Mucosa of stomach (tissue), 1 donor: ENCODE data around the gene CTNND2.

Source experiments
- H3K27me3 ChIP-seq: one replicate; pipeline ENCODE4 v1.7.0; 2013; ENCODE audit warnings: mild to moderate bottlenecking, low read length; ENCODE audit not compliant: control insufficient read depth, insufficient read depth
- H3K36me3 ChIP-seq: one replicate; pipeline ENCODE4 v1.7.0; 2013; ENCODE audit warnings: low read length; ENCODE audit not compliant: control insufficient read depth, insufficient read depth
- H3K4me1 ChIP-seq: one replicate; pipeline ENCODE4 v1.7.0; 2013; ENCODE audit warnings: mild to moderate bottlenecking, low read length; ENCODE audit not compliant: control insufficient read depth, insufficient read depth
- H3K4me3 ChIP-seq: one replicate; pipeline ENCODE4 v1.7.0; 2013; ENCODE audit warnings: low read length
- H3K9ac ChIP-seq: one replicate; pipeline ENCODE4 v1.7.0; 2013; ENCODE audit warnings: mild to moderate bottlenecking, low read length, moderate library complexity
- H3K9me3 ChIP-seq: one replicate; pipeline ENCODE4 v1.7.0; 2013; ENCODE audit warnings: mild to moderate bottlenecking, low read length, moderate library complexity; ENCODE audit not compliant: control insufficient read depth
- donor health status: Pancreatic carcinoma.

The CTNND2 gene

DNA sequence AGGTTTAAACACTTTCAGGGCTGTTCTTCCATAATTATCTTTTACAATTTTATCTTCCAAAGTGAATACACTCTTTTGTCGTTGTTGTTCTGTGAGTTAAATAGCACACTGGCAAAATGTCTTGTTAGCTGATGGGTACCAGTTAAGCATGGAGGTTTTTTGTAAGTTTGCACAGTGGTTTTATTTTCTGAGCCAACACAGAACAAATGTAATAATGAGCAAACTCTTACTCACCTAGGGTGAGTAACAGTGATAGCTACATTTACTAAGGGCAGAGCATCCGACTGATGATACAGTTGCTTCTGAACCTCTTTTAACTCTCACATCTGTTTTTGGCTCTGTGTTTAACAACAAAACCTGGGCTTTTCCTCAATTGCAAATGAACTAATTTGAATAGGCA, 103.2 kb downstream of the CTNND2 start:
- Histone ChIP-seq H3K4me3 (no peak overlapping the region), H3K9ac (no peak overlapping the region), H3K4me1 (no peaks in the 10 kb centered on the region), H3K36me3 (no peaks in the 10 kb centered on the region), H3K9me3 (no peaks in the 10 kb centered on the region), H3K27me3 (no peaks in the 10 kb centered on the region)

GRCh38 chr5:11797132-11797531, 107.1 kb downstream of the CTNND2 start:
- Histone ChIP-seq H3K27me3 (no peaks in the 10 kb centered on the region), H3K36me3 (no peaks in the 10 kb centered on the region), H3K9me3 (no peaks in the 10 kb centered on the region), H3K9ac (no peak overlapping the region), H3K4me3 (no peak overlapping the region), H3K4me1 (no peaks in the 10 kb centered on the region)

DNA sequence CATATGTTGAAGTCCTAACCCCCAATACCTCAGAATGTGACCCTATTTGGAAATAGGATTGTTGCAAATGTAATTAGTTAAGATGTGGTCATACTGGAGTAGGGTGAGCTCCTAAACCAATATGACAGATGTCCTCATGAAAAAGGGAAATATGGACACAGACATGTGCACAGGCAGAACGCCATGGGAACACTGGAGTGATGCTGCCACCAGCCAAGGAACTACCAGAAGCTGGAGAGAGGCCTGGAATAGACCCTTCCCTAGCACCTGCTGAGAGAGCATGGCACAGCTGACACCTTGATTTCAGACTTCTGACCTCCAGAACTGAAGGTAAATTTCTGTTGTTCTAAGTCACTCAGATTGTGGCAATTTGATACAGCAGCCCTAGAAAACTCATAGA, 110.8 kb downstream of the CTNND2 start:
- Histone ChIP-seq H3K36me3 (no peaks in the 10 kb centered on the region), H3K9ac (no peak overlapping the region), H3K27me3 (no peaks in the 10 kb centered on the region), H3K4me1 (no peaks in the 10 kb centered on the region), H3K9me3 (no peaks in the 10 kb centered on the region), H3K4me3 (no peak overlapping the region)

DNA sequence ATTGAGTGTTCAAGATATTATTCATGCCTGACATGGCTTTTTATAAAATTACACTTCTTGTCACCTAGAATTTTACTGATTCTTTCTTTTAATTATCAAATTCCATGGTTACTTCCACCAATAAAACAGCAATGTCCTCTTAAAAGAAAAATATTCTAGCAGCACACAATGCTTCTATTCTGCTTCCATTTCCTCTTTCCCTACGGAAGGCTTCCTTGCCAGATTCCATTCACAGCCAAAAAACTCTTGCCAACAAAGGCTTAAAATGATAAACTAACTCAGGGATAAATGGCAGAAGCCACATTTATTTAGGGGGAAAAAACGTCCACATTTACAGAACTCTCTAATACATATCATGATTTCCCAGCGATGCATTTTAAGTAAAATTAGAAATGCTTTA, 111.6 kb downstream of the CTNND2 start:
- H3K9me3 ChIP-seq, result no peaks in the 10 kb centered on the region
- H3K4me3 ChIP-seq, result no peak overlapping the region
- no peaks in the 10 kb centered on the region for H3K36me3 ChIP-seq
- no peaks in the 10 kb centered on the region for H3K4me1 ChIP-seq
- H3K27me3 ChIP-seq, result no peaks in the 10 kb centered on the region
- no peak overlapping the region for H3K9ac ChIP-seq

DNA sequence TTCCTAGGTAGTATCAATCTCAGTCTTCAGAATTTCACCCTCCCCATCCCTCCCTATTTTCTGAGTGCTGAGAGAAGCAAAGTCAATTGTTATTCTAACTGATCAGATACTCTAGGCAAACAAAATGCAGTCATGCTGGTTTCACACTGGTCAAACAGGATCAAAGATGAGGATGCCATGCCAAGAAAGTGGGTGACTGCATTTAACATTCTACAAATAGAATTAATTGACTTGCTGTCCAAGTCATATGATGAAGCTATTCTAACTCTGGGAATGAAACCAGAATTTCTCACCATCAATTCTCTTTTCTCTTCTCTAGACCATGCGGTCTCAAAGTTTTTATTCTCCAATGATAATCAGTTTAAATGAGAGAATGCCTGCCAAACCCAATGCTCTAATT, 112.5 kb downstream of the CTNND2 start:
- H3K4me3 ChIP-seq, result no peak overlapping the region
- no peaks in the 10 kb centered on the region for H3K4me1 ChIP-seq

GRCh38 chr5:11790201-11790600, 114.0 kb downstream of the CTNND2 start:
- Histone ChIP-seq H3K27me3 (no peaks in the 10 kb centered on the region), H3K4me1 (no peaks in the 10 kb centered on the region), H3K9me3 (no peaks in the 10 kb centered on the region), H3K9ac (no peak overlapping the region), H3K4me3 (no peak overlapping the region), H3K36me3 (no peaks in the 10 kb centered on the region)

More for the DNA sequence above, 112.5 kb downstream of the CTNND2 start:
- Histone ChIP-seq H3K9ac (no peak overlapping the region), H3K27me3 (no peaks in the 10 kb centered on the region), H3K36me3 (no peaks in the 10 kb centered on the region), H3K9me3 (no peaks in the 10 kb centered on the region)

GRCh38 chr5:11785771-11786352, 118.4 kb downstream of the CTNND2 start:
- Histone ChIP-seq H3K4me1 (no peaks in the 10 kb centered on the region), H3K36me3 (no peaks in the 10 kb centered on the region), H3K9me3 (no peaks in the 10 kb centered on the region), H3K9ac (no peak overlapping the region), H3K4me3 (no peak overlapping the region), H3K27me3 (no peaks in the 10 kb centered on the region)

DNA sequence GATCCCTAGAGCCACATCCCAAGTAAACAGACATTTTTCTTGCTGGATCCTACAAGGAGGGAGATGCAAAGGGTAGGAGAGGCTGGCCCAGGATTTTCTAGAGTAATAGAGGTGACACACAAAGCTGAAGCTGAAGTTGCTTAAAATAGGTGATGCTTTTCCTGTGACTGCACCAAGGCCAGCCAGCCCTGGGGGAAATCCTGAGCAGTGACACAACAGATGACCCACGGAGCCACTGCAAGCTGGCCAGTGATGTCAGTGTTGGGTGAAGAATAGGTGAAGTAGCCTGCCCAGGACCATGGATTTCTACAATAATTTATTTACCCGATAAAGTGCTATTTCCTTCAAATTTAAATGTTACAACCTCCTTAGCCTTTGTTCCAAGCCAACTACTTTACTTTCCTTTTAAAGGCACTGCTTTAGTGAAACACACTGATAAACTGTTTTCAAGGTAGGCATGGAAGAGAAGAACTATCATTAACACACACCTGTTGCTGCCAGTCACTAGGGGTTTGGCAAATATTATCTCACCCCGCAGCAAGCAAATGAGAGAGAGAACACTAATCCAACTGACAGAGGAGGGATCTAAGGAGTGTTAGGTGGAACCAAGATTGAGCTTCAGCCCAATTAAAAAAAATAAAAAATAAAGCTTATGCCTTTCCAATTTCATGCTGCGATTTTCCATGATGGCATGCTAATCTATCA, 123.5 kb downstream of the CTNND2 start:
- H3K4me3 ChIP-seq, result no peak overlapping the region
- H3K4me1 ChIP-seq, result no peaks in the 10 kb centered on the region
- H3K36me3 ChIP-seq, result no peaks in the 10 kb centered on the region
- H3K9ac ChIP-seq, result no peak overlapping the region
- no peaks in the 10 kb centered on the region for H3K9me3 ChIP-seq
- H3K27me3 ChIP-seq, result no peaks in the 10 kb centered on the region

DNA sequence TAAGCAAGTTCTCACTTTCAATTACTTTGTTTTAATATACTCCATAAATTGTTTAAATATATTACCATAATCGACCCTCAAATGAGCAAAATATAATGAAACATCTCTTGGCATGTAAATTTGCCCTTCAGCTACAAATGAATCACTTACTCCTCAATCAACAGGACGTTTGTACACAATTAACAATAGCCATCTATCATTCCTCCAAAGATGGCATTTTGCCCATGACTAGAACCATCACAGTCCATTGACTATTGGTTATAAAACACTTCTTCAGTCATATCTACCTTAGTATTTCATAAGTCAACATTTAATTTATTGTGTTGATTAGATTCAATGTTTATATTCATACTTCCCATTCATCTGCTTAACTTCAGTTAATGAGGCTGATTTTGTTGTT, 127.2 kb downstream of the CTNND2 start:
- Histone ChIP-seq H3K4me3 (no peak overlapping the region), H3K27me3 (no peaks in the 10 kb centered on the region), H3K9me3 (no peaks in the 10 kb centered on the region), H3K36me3 (no peaks in the 10 kb centered on the region), H3K4me1 (no peaks in the 10 kb centered on the region), H3K9ac (no peak overlapping the region)

DNA sequence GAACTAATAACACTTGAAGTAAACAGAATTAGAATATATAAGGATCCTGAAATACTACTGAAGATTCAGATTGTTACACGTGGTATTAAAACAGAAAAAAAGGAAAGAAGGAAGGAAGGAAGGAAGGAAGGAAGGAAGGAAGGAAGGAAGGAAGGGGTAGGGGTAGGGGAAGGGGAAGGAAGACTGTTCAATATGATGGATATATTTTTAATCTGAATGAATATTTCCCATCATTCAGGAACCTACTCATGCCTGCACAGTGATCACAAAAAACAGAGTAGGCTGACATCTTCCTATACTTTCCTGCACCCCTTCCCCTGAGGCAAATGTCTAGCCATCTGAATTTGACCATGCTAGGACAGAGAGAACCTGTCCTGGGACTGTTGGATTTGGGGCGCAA, 133.9 kb downstream of the CTNND2 start:
- H3K27me3 ChIP-seq, result no peaks in the 10 kb centered on the region
- H3K9me3 ChIP-seq, result no peaks in the 10 kb centered on the region
- no peak overlapping the region for H3K9ac ChIP-seq
- H3K36me3 ChIP-seq, result no peaks in the 10 kb centered on the region
- no peak overlapping the region for H3K4me3 ChIP-seq
- no peaks in the 10 kb centered on the region for H3K4me1 ChIP-seq

DNA sequence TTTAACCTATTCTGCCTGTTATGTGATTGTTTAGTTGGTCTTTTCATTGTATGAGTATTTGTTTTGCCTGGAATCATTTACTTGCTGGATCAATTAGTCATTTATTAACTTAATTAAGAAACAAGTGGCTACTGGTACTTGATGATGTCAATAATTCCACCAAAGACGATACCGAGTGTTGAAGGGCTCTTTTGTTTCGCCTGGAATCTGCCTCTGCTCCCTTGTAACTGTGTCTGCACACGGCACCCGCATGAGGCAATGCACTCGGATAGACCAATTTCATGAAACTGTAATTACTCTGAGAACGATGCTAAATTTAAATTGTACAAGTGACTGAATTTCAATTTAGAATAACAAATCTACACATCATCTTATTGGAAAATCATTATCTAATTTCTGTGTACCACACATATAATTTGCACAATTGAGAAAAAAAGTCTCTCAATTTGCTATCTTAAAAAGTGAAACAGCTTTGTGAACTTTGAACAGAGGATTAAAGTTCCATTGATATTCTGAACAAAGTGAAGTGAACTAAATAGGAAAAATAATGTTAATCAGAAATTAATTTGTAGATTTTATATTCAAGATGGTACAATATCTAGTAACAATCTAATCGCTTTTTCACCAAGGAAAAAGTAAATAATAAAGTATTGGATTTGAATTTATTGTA, 143.2 kb downstream of the CTNND2 start:
- Histone ChIP-seq H3K36me3 (no peaks in the 10 kb centered on the region), H3K27me3 (no peaks in the 10 kb centered on the region), H3K9ac (no peak overlapping the region), H3K9me3 (no peaks in the 10 kb centered on the region), H3K4me1 (no peaks in the 10 kb centered on the region), H3K4me3 (no peak overlapping the region)

DNA sequence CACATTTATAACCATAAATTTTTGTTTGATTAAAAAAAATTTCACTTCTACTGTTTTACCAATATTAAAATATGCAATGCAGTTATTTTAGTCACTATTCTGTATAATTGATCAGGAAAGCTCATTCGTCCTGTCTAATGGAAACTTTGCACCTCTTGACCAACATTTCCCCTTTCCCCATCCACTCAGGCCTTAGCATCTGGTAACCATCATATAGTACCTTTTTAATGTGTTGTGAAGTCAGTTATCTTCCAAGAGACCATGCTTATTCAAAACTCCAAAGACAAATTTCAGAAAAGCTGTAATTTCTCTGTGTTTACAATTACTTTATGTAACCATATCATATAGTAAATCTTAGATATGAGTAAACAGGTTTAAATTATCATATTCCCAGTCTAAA, 145.9 kb downstream of the CTNND2 start:
- no peaks in the 10 kb centered on the region for H3K27me3 ChIP-seq
- no peaks in the 10 kb centered on the region for H3K4me1 ChIP-seq
- no peaks in the 10 kb centered on the region for H3K36me3 ChIP-seq
- no peak overlapping the region for H3K4me3 ChIP-seq
- H3K9ac ChIP-seq, result no peak overlapping the region
- no peaks in the 10 kb centered on the region for H3K9me3 ChIP-seq
